HL-60 (cell line): Measurements from ENCODE around the gene THSD7B.

Experiments used
- CTCF ChIP-seq: IDR thresholded peaks from one replicate; pipeline ENCODE4 v1.5.1; 2011; ENCODE audit warnings: low read length, control low read depth, inconsistent platforms; ENCODE audit not compliant: insufficient read depth
- POLR2AphosphoS5 ChIP-seq: IDR thresholded peaks from 2 replicates; pipeline ENCODE4 v1.6.1; 2012; ENCODE audit warnings: low read depth
- REST ChIP-seq: IDR thresholded peaks from 2 replicates; pipeline ENCODE4 v1.6.1; 2012; ENCODE audit warnings: low read depth; ENCODE audit not compliant: insufficient replicate concordance

- TF ChIP-seq CTCF: no peak
- TF ChIP-seq REST: no peak
- TF ChIP-seq POLR2AphosphoS5: no peak
Measured at GRCh38 chr2:137454886-137455285, 689.5 kb downstream of the THSD7B start.
